Suprapubic skin (tissue), 4 donors: ENCODE data around the gene TDRD10. TPM values are rescaled to one million over a fixed set of nuclear protein-coding genes. Genes with fewer than 3 reads are reported as not detected.

Experiments used
- DNase-seq, 2 donors: peaks; one replicate each; pipeline ENCODE4 v3.0.0-alpha.2; 2019; ENCODE audit warnings: low spot score in 2 of 2
- H3K27ac ChIP-seq: fragments of 200-600 bp; sonication (generic); one replicate; pipeline ENCODE4 v1.5.1; 2019
- H3K27me3 ChIP-seq: fragments of 200-600 bp; sonication (generic); one replicate; pipeline ENCODE4 v1.5.1; 2019
- H3K36me3 ChIP-seq: fragments of 200-600 bp; sonication (generic); one replicate; pipeline ENCODE4 v1.5.1; 2019
- H3K4me1 ChIP-seq: fragments of 200-600 bp; sonication (generic); one replicate; pipeline ENCODE4 v1.5.1; 2019
- H3K4me3 ChIP-seq: fragments of 200-600 bp; sonication (generic); one replicate; pipeline ENCODE4 v1.5.1; 2019; ENCODE audit warnings: mild to moderate bottlenecking
- H3K9me3 ChIP-seq: fragments of 200-600 bp; sonication (generic); one replicate; pipeline ENCODE4 v1.5.1; 2019
- CTCF ChIP-seq, 2 donors: fragments of 200-600 bp in 1 of 2; fragments of 450-650 bp in 1 of 2; sonication (generic) in 1 of 2; IDR thresholded peaks; one replicate each; pipeline ENCODE4 v1.5.1; 2016 to 2019; ENCODE audit warnings: antibody characterized with exemption in 2 of 2, mild to moderate bottlenecking in 1 of 2, moderate library complexity in 1 of 2
- EP300 ChIP-seq: sonication (generic); formaldehyde crosslinking; IDR thresholded peaks from one replicate; pipeline ENCODE4 v1.6.1; 2017; ENCODE audit warnings: antibody characterized with exemption
- POLR2A ChIP-seq, 2 donors: fragments of 450-650 bp; IDR thresholded peaks; one replicate each; pipeline ENCODE4 v1.6.1; 2017; ENCODE audit warnings: antibody characterized with exemption in 2 of 2, mild to moderate bottlenecking in 2 of 2, moderate library complexity in 2 of 2
- POLR2AphosphoS5 ChIP-seq, 3 donors: sonication (generic); formaldehyde crosslinking; IDR thresholded peaks; one replicate each; pipeline ENCODE4 v1.6.1; 2017; ENCODE audit warnings: antibody characterized with exemption in 3 of 3
- WGBS: methylation state at CpG from one replicate; pipeline ENCODE4 v1.1.5; 2018; 5-methylcytosine and 5-hydroxymethylcytosine counted together
- total RNA-seq, 4 donors: library from RNA; depleted of rRNA; stranded (reverse); fragments of >200 nt; gene quantifications; one replicate each; pipeline ENCODE4 v1.1.0, GENCODE V29; 2016

TDRD10 gene
- total RNA-seq, 4 donors from 2014 or later, result 0.72 to 2.6 (median 2.0) TPM

GRCh38 chr1:154514066-154514553, 12.1 kb downstream of the TDRD10 start:
- H3K27me3 ChIP-seq, result no peaks in the 10 kb centered on the region
- no peaks in the 10 kb centered on the region for H3K36me3 ChIP-seq
- 91% methylated on average over 7 of the region's 7 CpGs for WGBS
- peaks cover under 1% of the 10 kb centered on the region for H3K4me1 ChIP-seq
- TF ChIP-seq POLR2AphosphoS5 (IDR thresholded peaks at IDR 0.05) (no peak), EP300 (no peak), CTCF (IDR thresholded peaks at IDR 0.05) (no peak), POLR2A (IDR thresholded peaks at IDR 0.05) (no peak)
- H3K27ac ChIP-seq, result no peak overlapping the region
- no peak for DNase-seq
- H3K9me3 ChIP-seq, result no peaks in the 10 kb centered on the region
- H3K4me3 ChIP-seq, result no peak overlapping the region

GRCh38 chr1:154517661-154518060, 15.6 kb downstream of the TDRD10 start:
- Histone ChIP-seq H3K27me3 (no peaks in the 10 kb centered on the region), H3K27ac (no peak overlapping the region), H3K4me1 (peaks cover 16% of the 10 kb centered on the region), H3K9me3 (no peaks in the 10 kb centered on the region), H3K4me3 (no peak overlapping the region), H3K36me3 (no peaks in the 10 kb centered on the region)
- TF ChIP-seq EP300, result no peak
- TF ChIP-seq POLR2AphosphoS5 (IDR thresholded peaks at IDR 0.05), result no peak
- TF ChIP-seq POLR2A (IDR thresholded peaks at IDR 0.05), result no peak
- no peak for TF ChIP-seq CTCF (IDR thresholded peaks at IDR 0.05)
- WGBS, result 96% methylated on average over 11 of the region's 11 CpGs
- no peak for DNase-seq

- TF ChIP-seq POLR2AphosphoS5 (IDR thresholded peaks at IDR 0.05) (no peak), EP300 (no peak), POLR2A (IDR thresholded peaks at IDR 0.05) (no peak), CTCF (IDR thresholded peaks at IDR 0.05) (no peak)
- no peak overlapping the region for H3K4me3 ChIP-seq
- no peaks in the 10 kb centered on the region for H3K9me3 ChIP-seq
- peak in 1 of 2 donors; percentile 67 for DNase-seq
- no peaks in the 10 kb centered on the region for H3K27me3 ChIP-seq
- H3K27ac ChIP-seq, result no peak overlapping the region
- no peaks in the 10 kb centered on the region for H3K36me3 ChIP-seq
- peaks cover 16% of the 10 kb centered on the region for H3K4me1 ChIP-seq
- 34% methylated on average over 9 of the region's 9 CpGs for WGBS
Observed at GRCh38 chr1:154519591-154519991, 17.6 kb downstream of the TDRD10 start.

GRCh38 chr1:154520333-154520732, 18.3 kb downstream of the TDRD10 start:
- no peaks in the 10 kb centered on the region for H3K9me3 ChIP-seq
- TF ChIP-seq CTCF (IDR thresholded peaks at IDR 0.05), result no peak
- TF ChIP-seq POLR2A (IDR thresholded peaks at IDR 0.05), result no peak
- no peak for TF ChIP-seq EP300
- no peak for TF ChIP-seq POLR2AphosphoS5 (IDR thresholded peaks at IDR 0.05)
- no peaks in the 10 kb centered on the region for H3K27me3 ChIP-seq
- no peaks in the 10 kb centered on the region for H3K36me3 ChIP-seq
- peaks cover 16% of the 10 kb centered on the region for H3K4me1 ChIP-seq
- DNase-seq, result no peak
- no peak overlapping the region for H3K4me3 ChIP-seq
- 20% methylated on average over 3 of the region's 3 CpGs for whole genome bisulfite sequencing
- no peak overlapping the region for H3K27ac ChIP-seq

- Histone ChIP-seq H3K4me1 (peaks cover 16% of the 10 kb centered on the region), H3K27me3 (no peaks in the 10 kb centered on the region), H3K36me3 (no peaks in the 10 kb centered on the region), H3K4me3 (no peak overlapping the region), H3K27ac (no peak overlapping the region), H3K9me3 (no peaks in the 10 kb centered on the region)
- TF ChIP-seq POLR2AphosphoS5 (IDR thresholded peaks at IDR 0.05), result no peak
- no peak for TF ChIP-seq CTCF (IDR thresholded peaks at IDR 0.05)
- no peak for TF ChIP-seq EP300
- no peak for TF ChIP-seq POLR2A (IDR thresholded peaks at IDR 0.05)
- no peak for DNase-seq
- 77% methylated on average over 3 of the region's 3 CpGs for WGBS
Observed at GRCh38 chr1:154521695-154522094, 19.7 kb downstream of the TDRD10 start.
